NCI-H69 (cell line): ENCODE results near the gene REPIN1.
A peak's percentile ranks its signal among the peaks of the same experiment; 100 is the strongest.

ENCODE experiments used
- DNase-seq: peaks from one replicate; lab custom pipeline; 2025; lab: John Stamatoyannopoulos, UW

The REPIN1 gene

DNA sequence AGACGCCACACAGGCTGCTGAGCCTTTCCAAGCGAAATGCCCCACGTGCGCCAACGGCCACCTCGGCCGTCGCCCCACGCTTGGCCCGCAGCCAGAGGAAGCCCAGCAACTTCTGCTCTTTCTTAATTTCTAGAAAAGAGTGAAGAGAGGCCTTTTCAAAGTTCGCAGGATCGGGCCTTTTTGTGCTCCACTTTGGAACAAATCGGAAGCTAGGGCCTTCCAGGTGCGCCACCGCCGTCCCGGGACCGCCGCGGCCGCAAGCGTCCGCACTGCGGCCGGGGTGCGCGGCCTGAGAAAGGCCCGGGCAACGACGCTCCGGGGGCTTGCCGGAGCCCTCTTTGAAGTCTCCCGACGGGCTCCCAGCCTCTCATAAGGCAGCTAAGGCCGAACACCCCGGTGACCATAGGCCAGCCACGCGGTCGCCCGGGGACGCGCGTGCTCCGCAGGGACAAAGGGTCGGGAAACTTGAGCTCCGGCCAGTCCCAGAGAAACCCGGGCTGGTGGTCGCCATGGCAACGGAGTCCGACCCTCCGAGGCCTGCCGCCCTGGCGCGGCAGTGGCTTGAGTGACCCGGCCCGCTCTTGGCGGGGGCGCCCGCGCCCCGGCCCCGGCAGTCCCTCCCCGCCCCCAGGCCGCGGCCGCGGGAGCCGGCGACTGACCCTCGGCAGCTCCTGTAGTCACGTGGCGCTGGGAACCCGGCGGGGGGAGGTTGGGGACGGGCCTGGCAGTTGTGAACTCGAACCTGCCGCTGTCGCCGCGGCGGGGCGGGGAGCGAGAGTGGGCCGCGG lies at the start of gene REPIN1:
Gene REPIN1 (plus strand): TSS at position 727 of the 788 bp plus-strand sequence. CDS start 890 bp downstream, outside the sequence.
- DNase-seq = peak; percentile 98

DNA sequence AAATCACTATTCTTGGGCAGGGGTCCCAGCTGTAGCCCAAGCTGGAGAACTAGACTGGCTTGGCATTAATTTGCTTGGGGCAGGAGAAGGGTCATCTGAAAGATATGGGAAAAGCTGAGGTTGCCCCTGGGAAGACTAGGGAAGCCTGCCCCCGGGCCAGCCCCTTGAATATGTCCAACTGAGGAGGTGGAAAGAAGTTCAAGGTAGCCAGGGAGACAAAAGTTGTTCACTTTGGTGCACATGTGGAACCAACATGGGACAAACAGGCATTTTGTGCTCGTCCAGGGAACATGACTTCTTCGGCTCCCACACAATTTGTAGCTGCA lies 46.9 kb upstream of the REPIN1 start:
- no peak for DNase-seq

DNA sequence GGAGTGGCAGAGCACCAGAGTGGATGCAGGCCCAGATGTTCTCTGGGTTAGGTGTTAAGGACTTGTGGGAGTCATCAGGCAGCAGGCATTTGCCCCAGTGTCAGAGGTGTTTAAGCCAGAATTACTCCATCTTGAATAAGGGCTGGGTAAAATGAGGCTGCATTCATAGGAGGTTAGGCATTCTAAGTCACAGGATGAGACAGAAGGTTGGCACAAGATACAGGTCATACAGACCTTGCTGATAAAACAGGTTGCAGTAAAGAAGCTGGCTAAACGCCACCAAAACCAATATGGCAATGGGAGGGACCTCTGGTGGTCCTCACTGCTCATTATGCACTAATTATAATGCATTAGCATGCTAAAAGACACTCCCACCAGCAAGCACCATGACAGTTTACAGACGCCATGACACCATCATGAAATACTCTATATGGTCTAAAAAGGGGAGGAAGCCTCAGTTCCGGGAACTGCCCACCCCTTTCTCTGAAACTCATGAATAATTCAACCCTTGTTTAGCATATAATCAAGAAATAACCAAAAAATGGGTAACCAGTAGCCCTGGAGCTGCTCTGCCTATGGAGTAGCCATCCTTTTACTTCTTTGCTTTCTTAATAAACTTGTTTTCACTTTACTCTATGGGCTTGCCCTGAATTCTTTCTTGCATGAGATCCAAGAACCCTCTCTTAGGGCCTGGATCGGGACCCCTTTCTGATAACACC lies 46.3 kb upstream of the REPIN1 start:
- DNase-seq = peak; percentile 56

- peak; percentile 97 for DNase-seq
Measured at GRCh38 chr7:150322833-150323681, 45.6 kb upstream of the REPIN1 start, which contains the start of the genes ACTR3C and LRRC61. ACTR3C (minus strand) TSS chr7:150323545; CDS start chr7:150295296, 28,249 bp downstream. LRRC61 (plus strand) TSS chr7:150323355; CDS start chr7:150336862, 13,507 bp downstream.

DNA sequence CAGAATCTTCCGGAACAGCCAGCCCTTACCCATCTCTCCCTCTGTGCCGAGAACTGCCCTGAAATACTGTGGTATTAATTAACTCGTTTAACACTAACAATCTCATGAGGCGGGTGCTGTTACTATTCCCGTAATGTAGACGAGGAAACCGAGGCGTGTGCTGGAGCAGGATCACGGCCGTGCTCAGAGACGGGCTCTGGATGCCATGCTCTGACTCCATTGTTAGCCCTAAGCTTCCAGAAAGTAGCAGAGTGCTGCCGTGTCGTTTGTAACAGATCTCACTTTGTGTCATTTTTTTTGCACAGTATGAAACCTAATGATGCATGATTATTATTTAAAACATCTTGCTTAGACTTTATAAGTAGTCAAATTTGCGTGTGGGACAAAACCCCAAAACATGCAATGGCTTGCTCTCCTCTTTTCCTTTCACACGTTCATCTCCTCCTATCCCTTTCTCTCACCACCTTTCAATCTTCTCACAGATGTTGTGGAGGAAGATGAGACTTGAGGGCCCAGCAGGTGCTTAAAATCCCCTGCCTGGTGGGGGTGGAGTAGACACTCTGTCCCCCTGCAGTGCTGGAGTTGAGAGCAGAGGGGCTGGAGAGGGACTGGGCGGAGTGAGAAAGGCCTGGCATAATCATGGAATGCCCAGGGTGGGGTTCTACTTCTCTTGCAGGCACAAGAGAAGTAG lies 44.8 kb upstream of the REPIN1 start:
- DNase-seq = peak; percentile 79

DNA sequence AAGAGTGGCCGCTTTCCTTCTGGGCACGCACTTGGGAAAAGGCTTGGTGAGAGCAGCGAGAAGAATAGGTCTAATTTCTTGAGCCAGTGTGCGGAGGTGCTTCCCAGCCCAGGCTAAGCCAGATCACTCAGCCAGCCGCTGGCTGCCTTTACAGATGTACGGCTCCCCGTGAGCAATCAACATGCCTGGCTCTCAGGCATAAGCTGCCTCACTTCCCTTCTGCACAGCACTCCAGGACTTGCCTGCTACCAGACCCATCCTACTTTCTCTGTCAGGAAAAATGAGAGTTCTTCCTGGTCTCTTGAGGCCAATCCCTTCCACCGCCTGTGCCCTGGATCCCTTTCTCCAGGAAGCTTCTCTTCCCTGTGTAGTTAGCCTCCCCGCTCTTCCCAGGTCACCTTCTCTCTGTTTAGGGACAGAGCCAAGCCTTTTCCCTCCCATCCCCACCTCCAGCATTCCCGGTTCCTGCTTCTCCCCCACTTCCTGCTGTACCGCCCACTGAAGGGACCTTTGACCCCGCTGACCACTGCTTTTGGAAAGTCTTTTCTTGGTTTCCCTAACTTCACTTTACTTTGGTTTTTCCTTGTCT lies 44.2 kb upstream of the REPIN1 start:
- peak; percentile 63 for DNase-seq

GRCh38 chr7:150325110-150325611 lies 43.5 kb upstream of the REPIN1 start:
- no peak for DNase-seq

DNA sequence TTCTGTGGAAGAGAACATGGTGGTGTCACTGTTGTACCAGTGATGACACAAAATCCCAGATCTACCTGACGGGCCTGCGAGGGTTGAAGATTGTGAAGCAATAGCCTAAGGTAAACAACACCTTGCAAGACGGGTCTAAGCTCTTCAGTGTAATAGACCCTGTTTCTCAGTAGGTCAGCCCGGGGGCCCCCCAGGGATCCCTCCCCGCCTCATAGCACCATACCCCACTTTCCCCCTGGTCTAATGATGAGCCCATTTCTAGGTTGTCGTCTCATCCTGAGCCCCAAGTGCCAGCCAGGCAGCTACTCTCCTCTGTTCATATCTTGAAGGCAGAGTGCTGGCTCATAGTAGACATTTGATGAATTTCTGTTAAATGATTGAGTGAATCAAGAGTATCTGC lies 42.7 kb upstream of the REPIN1 start:
- DNase-seq = no peak

DNA sequence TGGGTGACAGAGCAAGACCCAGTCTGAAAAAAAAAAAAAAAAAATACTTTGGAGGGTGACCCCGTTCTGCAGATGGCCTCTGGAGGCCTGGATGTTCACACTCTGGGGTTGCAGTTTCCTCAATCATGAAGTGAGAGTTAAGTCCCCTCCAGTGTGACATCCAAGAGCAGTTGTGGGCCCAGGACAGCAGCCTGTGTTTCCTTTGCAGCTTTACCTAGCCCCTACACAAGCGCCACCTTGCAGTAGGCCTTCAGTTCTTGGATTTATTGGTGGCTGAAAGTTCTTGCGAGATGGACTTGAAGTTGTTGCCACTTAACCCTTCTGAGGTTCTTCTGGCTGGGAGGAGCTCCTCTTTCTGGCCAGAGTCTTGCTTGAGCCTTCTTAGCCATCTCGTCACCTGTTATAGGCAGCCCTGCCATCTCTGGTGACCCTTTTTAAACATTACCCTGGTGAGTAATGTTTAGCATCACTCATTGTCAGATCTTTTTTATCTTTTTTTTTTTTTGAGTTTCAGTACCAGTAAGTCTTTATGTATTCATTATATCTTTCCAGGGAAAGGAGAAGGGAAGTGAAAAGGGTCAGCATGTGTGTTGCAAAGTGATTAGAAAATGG lies 41.9 kb upstream of the REPIN1 start:
- no peak for DNase-seq

DNA sequence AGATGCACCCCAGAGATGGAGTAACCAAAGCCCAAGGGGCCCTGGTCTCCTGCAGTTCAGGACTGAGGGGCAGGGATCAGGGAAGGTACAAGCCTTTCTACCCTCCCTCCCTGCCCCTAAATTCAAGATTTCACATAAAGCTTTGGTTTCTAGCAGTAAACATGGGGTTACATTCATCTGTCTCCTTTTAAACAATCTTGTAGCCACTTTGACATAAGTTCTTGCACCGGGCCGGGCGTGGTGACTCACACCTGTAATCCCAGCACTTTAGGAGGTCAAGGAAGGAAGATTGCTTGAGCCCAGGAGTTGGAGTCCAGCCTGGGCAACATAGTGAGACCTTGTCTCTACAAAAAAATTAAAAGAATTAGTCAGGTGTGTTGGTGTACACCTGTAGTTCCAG lies 41.3 kb upstream of the REPIN1 start:
- DNase-seq = no peak

GRCh38 chr7:150329331-150330120 lies 39.1 kb upstream of the REPIN1 start:
- no peak for DNase-seq

GRCh38 chr7:150330211-150330885 lies 38.3 kb upstream of the REPIN1 start:
- no peak for DNase-seq

DNA sequence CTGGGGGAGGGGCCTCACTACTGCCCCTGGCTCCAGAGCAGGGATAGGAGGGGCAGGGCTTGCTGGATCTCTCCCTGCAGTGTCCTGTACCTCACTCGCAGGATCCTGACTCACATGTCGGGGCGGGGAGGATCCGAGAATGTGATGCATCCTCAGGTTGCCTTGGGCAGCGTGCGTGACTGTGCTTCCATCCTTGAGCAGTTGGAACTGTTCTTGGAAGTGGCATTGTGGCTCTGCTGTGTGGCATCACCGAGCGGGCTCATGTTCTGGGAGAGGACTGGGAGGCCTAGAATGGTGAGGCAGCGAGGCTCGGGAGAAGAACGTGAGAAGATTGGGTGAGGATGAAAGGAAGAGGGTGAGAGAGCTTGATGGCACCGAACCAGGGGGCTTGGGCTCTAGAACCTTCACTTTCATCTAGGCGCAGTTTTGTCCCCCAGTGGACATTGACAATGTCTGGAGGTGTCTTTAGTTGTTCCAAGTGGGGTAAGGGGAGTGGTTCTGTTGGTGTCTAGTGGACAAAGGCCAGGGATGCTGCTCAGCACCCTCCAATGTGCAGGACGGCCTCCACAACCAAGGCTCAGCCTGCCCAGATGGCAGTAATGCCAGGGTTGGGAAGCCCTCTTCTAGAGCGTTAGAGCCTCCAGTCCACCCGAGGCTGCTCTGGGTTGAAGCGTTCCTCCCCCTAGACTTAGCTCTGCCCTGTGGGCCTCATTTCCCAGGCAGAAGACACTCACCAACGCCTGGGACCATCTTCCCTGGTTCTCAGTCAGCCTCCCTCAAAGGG lies 35.6 kb upstream of the REPIN1 start:
- DNase-seq = no peak

DNA sequence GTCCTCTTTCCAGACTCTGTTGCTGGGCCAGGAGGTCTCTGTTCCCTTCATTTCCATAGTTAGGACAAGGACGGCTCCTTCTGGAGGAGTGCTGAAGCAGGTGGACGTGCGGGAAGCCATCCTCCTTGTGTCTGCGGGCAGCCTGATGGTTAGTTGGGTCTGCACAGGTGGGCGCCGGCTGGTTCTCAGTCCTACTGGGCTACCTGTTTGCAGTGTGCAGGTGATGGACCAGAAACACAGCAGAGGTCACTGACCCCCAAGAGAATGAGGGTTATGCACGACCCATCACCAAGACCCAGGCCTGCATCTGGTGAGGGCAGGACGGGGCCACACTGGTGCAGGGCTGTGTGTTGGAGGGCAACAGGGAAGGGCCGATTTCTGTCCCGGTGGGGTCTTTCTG lies 35.0 kb upstream of the REPIN1 start:
- no peak for DNase-seq

DNA sequence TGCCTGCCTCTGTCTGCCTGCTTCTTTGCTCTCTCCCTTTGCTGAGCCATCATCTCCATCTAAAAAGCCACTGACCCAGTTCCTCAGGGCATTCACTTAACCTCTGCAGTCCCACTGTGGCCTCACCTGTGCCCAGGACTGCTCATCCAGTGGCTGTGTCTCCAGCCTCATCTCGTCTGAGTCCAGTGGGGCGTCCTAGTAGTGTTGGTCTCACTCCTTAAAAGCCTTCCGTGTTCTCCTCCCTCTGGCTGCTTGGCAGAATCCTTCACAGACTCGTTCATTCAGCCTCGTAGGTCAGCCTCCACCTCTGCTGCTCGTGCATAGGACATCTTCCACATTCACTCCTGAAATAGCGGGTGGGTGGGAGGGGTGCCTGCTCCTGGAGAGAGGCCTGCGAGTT lies 34.5 kb upstream of the REPIN1 start:
- no peak for DNase-seq

- DNase-seq = no peak
Measured at GRCh38 chr7:150335108-150335773, 33.4 kb upstream of the REPIN1 start.

DNA sequence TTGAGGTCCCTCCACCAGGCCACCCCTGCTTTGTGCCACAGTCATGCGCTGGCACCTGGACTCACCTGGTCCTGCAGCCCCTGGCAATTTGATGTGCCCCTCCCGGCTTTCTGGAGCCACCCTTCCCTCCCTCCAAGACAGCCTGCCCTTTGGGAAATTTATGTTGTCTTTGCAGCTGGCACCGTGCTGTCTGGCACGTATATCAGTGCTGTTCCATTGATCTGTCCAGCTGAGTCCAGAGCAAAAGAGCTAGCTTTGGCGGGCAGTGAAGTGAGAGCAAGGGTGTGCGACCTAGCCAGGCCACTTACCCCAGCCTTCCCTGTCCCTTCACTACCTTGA lies 32.9 kb upstream of the REPIN1 start:
- DNase-seq = no peak

GRCh38 chr7:150336746-150337145 lies 31.9 kb upstream of the REPIN1 start:
- no peak for DNase-seq
